Left ventricle myocardium inferior (tissue), 1 donor: ENCODE measurements around the gene TBX4. TPM values are rescaled to one million over a fixed set of nuclear protein-coding genes. Genes with fewer than 3 reads are reported as not detected.
"Not testable (repeated sequence)": the region's sequence is repeated elsewhere in the genome, so short reads cannot be mapped to it uniquely, and the experiment has no call there.

Experiments
- DNase-seq: peaks from one replicate; pipeline ENCODE4 v3.0.0-alpha.2; 2020
- H3K27ac ChIP-seq: fragments of 200-600 bp; replicated peaks from 2 replicates; pipeline ENCODE4 v1.8.0; 2021
- H3K27me3 ChIP-seq: fragments of 200-600 bp; 2 replicates; pipeline ENCODE4 v1.8.0; 2021; ENCODE audit warnings: low read depth
- H3K36me3 ChIP-seq: fragments of 200-600 bp; 2 replicates; pipeline ENCODE4 v1.8.0; 2021
- H3K4me1 ChIP-seq: fragments of 200-600 bp; 2 replicates; pipeline ENCODE4 v1.8.0; 2021
- H3K4me3 ChIP-seq: fragments of 200-600 bp; 2 replicates; pipeline ENCODE4 v1.8.0; 2021; ENCODE audit warnings: mild to moderate bottlenecking, moderate library complexity
- H3K9me3 ChIP-seq: fragments of 200-600 bp; replicated peaks from 2 replicates; pipeline ENCODE4 v1.8.0; 2021
- CTCF ChIP-seq: fragments of 200-600 bp; IDR thresholded peaks from 2 replicates; pipeline ENCODE4 v1.8.0; 2021; ENCODE audit warnings: antibody characterized with exemption, mild to moderate bottlenecking, borderline replicate concordance
- intact Hi-C: fragments of 100-400 bp; cut with micrococcal nuclease; formaldehyde crosslinking; loops from one replicate; pipeline ENCODE4 v1.11.0; 2022
- total RNA-seq: library from RNA; stranded (reverse); fragmentation: NEBNext Ultra II Directional; extraction: Animal tissue kit (Norgen Biotek cat#: 25700); gene quantifications from one replicate; pipeline ENCODE4 v1.2.1, GENCODE V29; 2021
- donor health status: DM: no; HTN: yes; CAD: no; lungs with severe emphysema.

The TBX4 gene
- total RNA-seq, 1 donor from 2014 or later: not detected

DNA sequence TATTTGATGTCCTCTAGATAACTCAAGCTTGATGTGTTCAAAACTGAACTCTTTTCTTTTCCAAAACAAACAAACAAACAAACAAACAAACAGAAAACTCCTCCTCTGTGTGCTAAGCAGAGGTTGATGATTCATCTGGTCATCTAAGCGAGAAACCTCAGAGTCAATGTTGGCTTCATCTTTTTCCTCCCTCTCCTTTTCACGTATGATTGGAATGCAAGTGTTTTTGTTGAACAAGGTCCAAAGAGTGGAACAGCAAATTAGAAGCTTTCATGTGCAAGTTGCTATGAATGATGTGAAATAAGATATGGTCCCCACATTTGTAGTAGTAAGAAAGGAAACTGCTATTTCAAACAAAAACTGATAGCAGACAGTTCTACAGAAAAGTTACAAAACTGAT, 52.5 kb downstream of the TBX4 start:
- intact Hi-C loops: no loop called here
- TF ChIP-seq CTCF: no peak
- H3K4me3 ChIP-seq: no peak overlapping the region
- H3K27ac ChIP-seq: no peak overlapping the region
- H3K9me3 ChIP-seq: peaks cover 4% of the 10 kb centered on the region
- peaks cover 38% of the 10 kb centered on the region for H3K27me3 ChIP-seq
- no peaks in the 10 kb centered on the region for H3K4me1 ChIP-seq
- no peaks in the 10 kb centered on the region for H3K36me3 ChIP-seq
- DNase-seq: no peak

DNA sequence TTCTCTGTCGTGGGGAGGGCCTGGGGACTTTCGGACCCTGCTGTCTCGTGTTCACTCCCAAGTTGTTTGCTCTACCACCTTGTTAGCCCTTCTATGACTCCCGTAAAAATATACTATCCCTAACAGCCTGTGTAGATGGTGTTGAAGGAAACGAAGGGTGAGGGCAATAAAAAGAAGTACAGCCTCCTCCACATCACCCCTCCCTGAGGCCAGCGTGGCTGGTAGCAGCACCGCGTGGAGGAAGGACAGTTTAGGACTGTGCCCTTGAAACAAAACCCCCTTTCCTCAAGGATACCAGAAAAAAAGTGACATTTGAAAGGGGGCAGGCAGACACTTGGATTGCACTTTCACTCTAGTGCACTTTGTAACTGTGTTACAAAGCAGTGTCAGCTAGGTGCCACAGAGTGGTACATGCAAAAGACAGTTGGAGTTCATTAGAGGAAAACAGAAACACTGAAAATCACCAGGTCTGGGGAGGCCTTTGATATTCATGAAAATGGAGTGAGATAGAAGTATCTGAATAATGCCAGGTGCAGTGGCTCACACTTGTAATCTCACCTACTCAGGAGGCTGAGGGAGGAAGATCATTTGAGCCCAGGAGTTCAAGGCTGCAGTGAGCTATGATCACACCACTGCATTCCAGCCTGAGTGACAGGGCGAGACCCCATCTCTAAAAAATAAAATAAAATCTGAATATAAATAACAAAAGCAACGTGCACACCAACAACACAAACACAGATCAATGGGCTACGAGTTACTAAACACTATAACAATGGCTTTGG, 53.8 kb downstream of the TBX4 start:
- H3K4me3 ChIP-seq: no peak overlapping the region
- intact Hi-C loops: no loop called here
- no peaks in the 10 kb centered on the region for H3K4me1 ChIP-seq
- no peaks in the 10 kb centered on the region for H3K9me3 ChIP-seq
- DNase-seq: no peak
- no peaks in the 10 kb centered on the region for H3K36me3 ChIP-seq
- peaks cover 38% of the 10 kb centered on the region for H3K27me3 ChIP-seq
- TF ChIP-seq CTCF: no peak
- no peak overlapping the region for H3K27ac ChIP-seq

- Histone ChIP-seq H3K27ac (no peak overlapping the region), H3K9me3 (no peaks in the 10 kb centered on the region), H3K4me1 (no peaks in the 10 kb centered on the region), H3K4me3 (no peak overlapping the region), H3K27me3 (peaks cover 27% of the 10 kb centered on the region), H3K36me3 (no peaks in the 10 kb centered on the region)
- no peak for DNase-seq
- no peak for TF ChIP-seq CTCF
- intact Hi-C loops: no loop called here
Measured at GRCh38 chr17:61507383-61508066, 55.3 kb downstream of the TBX4 start.

GRCh38 chr17:61508912-61509311, 56.7 kb downstream of the TBX4 start:
- no peak overlapping the region for H3K4me3 ChIP-seq
- intact Hi-C loops: no loop called here
- no peaks in the 10 kb centered on the region for H3K36me3 ChIP-seq
- no peak overlapping the region for H3K27ac ChIP-seq
- H3K9me3 ChIP-seq: no peaks in the 10 kb centered on the region
- peaks cover 30% of the 10 kb centered on the region for H3K27me3 ChIP-seq
- no peak for TF ChIP-seq CTCF
- H3K4me1 ChIP-seq: no peaks in the 10 kb centered on the region
- DNase-seq: no peak

DNA sequence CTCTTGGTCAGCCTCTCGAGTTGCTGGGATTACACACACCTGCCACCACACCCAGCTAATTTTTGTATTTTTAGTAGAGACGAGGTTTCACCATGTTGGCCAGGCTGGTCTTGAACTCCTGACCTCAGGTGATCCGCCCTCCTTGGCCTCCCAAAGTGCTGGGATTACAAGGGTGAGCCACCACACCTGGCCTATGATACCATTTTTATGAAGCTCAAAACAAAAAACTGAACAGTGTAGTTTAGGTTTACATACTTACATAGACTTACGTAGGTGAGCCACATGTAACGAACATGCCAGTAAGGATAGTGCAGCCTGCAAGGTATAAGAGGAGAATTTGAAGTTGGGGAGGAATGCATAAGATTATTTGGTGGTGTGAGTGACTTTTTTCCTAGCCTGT, 57.2 kb downstream of the TBX4 start:
- H3K4me3 ChIP-seq, DNase-seq, H3K27ac ChIP-seq, H3K36me3 ChIP-seq, H3K4me1 ChIP-seq, H3K9me3 ChIP-seq, intact Hi-C loops: not testable (repeated sequence)
- H3K27me3 ChIP-seq: peaks cover 29% of the 10 kb centered on the region

DNA sequence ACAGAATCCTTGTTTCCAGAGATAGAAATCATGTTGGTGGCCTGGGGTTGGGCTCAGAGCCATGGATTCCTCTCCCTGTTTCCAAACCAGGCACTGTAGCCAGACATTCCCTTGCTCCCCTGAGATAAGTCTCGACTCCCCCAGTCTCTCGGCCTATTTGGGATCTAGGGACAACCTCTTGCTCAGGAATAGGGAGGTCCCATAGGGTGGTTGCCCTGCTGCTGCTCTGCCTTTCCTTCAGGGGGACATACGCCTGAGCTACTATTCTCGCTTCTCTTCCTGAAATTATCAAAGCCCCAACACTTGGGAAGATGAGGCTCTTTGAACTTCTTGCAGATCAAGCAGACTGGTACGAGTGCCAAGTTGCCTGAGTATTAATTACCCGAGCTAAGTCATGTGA, 58.0 kb downstream of the TBX4 start:
- intact Hi-C loops: no loop called here
- no peaks in the 10 kb centered on the region for H3K9me3 ChIP-seq
- H3K4me1 ChIP-seq: no peaks in the 10 kb centered on the region
- H3K27me3 ChIP-seq: peaks cover 36% of the 10 kb centered on the region
- H3K27ac ChIP-seq: no peak overlapping the region
- no peaks in the 10 kb centered on the region for H3K36me3 ChIP-seq
- no peak for TF ChIP-seq CTCF
- no peak for DNase-seq
- H3K4me3 ChIP-seq: no peak overlapping the region
